ENCODE results near the gene PRSS38.
"Not testable (repeated sequence)": the region's sequence is repeated elsewhere in the genome, so short reads cannot be mapped to it uniquely, and the experiment has no call there.

PRSS38 gene

DNA sequence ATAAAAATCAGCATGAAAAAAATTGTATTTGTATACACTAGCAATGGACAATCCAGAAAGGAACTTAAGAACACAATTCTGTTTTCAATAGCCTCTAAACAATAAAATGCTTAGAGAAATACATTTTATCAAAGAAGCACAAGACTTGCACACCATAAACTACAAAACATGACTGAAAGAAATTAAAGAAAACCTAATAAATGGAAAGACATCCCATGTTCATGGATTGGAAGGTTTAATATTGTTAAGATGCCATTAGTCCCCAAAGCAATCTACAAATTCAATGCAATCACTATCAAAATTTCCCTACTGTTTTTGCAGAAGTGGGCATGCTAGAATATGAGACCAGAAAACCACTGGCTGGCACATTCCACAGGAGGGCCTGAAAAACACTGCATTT is 49.4 kb downstream of the PRSS38 start:
- TF ChIP-seq SPI1 (IDR thresholded peaks at IDR 0.05; ENCODE audit: borderline replicate concordance, low read depth), result no peak
- TF ChIP-seq, protein P1, sequence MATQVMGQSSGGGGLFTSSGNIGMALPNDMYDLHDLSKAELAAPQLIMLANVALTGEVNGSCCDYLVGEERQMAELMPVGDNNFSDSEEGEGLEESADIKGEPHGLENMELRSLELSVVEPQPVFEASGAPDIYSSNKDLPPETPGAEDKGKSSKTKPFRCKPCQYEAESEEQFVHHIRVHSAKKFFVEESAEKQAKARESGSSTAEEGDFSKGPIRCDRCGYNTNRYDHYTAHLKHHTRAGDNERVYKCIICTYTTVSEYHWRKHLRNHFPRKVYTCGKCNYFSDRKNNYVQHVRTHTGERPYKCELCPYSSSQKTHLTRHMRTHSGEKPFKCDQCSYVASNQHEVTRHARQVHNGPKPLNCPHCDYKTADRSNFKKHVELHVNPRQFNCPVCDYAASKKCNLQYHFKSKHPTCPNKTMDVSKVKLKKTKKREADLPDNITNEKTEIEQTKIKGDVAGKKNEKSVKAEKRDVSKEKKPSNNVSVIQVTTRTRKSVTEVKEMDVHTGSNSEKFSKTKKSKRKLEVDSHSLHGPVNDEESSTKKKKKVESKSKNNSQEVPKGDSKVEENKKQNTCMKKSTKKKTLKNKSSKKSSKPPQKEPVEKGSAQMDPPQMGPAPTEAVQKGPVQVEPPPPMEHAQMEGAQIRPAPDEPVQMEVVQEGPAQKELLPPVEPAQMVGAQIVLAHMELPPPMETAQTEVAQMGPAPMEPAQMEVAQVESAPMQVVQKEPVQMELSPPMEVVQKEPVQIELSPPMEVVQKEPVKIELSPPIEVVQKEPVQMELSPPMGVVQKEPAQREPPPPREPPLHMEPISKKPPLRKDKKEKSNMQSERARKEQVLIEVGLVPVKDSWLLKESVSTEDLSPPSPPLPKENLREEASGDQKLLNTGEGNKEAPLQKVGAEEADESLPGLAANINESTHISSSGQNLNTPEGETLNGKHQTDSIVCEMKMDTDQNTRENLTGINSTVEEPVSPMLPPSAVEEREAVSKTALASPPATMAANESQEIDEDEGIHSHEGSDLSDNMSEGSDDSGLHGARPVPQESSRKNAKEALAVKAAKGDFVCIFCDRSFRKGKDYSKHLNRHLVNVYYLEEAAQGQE (IDR thresholded peaks at IDR 0.05; ENCODE audit: insufficient replicate concordance, low read depth), result no peak
- TF ChIP-seq CTCF (IDR thresholded peaks at IDR 0.05; ENCODE audit: insufficient read depth, low read length), result no peak
- TF ChIP-seq GABPA (IDR thresholded peaks at IDR 0.05; ENCODE audit: low read depth), result no peak
- TF ChIP-seq POLR2AphosphoS5 (IDR thresholded peaks at IDR 0.05; ENCODE audit: low read depth), result no peak
- Histone ChIP-seq H3K4me3 (replicated peaks; ENCODE audit: insufficient read depth, low read length) (no peak overlapping the region), H3K27me3 (ENCODE audit: insufficient read depth, poor library complexity, severe bottlenecking) (no peaks in the 10 kb centered on the region), H3K27ac (replicated peaks) (no peak overlapping the region)
- no peak for DNase-seq (ENCODE audit: low read depth in 1 of 2, low spot score in 1 of 2)

DNA sequence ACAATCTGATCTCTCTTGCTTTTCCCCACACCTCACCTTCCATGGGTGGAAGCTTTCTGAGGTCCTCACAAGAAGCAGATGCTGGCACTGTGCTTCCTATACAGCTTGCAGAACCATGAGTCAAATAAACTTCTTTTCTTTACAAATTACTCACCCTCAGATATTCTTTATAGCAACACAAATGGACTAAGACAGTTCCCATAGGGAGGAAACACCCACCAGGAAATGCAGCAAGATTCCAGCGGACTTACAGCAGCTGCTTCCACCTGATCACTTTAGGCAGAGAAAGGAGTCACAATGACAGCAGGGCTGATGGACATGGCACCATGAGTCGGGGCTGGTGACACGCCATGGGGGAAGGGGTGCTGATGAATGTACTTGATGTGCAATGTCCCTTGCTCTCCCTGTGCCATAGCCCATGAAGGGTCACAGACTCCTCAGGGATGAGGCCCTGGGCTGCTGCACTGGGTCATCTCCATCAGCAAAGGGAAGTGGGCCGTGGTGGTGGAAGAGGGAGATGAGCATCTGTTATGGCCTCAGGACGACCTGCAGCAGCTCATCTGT is 53.9 kb downstream of the PRSS38 start:
- no peaks in the 10 kb centered on the region for H3K27me3 ChIP-seq (ENCODE audit: insufficient read depth, poor library complexity, severe bottlenecking)
- no peak overlapping the region for H3K4me3 ChIP-seq (replicated peaks; ENCODE audit: insufficient read depth, low read length)
- no peak for DNase-seq (ENCODE audit: low read depth in 1 of 2, low spot score in 1 of 2)
- no peak overlapping the region for H3K27ac ChIP-seq (replicated peaks)
- no peak for TF ChIP-seq SPI1 (IDR thresholded peaks at IDR 0.05; ENCODE audit: borderline replicate concordance, low read depth)
- TF ChIP-seq, protein P1 (IDR thresholded peaks at IDR 0.05; ENCODE audit: insufficient replicate concordance, low read depth), result no peak

DNA sequence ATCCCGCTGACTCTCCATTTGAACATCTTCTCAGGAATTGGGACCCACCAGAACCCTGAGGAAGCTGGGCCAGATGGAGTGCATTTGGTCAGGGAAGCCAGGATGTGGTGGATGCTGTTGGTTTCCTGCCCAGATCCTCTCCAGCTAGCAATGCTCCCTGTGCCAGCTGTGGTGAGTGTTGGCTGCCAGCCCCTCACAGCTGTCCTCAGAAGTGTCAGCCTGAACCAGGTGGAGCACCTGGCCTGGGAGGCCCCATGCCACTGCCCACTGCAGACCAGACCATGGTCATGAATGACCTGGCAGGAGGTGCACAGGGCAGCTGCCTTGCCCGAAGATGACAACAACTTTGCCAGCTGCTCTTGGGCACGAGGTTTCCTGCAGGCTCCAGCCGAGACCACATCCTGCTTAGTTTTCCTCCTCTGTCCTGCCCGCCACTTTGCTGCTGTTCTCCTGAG is 54.4 kb downstream of the PRSS38 start:
- Histone ChIP-seq H3K27ac (replicated peaks) (no peak overlapping the region), H3K4me3 (replicated peaks; ENCODE audit: insufficient read depth, low read length) (no peak overlapping the region), H3K27me3 (ENCODE audit: insufficient read depth, poor library complexity, severe bottlenecking) (no peaks in the 10 kb centered on the region)
- DNase-seq (ENCODE audit: low read depth in 1 of 2, low spot score in 1 of 2), result no peak
- TF ChIP-seq GABPA (IDR thresholded peaks at IDR 0.05; ENCODE audit: low read depth) (no peak), POLR2AphosphoS5 (IDR thresholded peaks at IDR 0.05; ENCODE audit: low read depth) (0 out of 2 replicates have a peak, but pooled peaks have one; percentile 28)

- no peak overlapping the region for H3K4me3 ChIP-seq (replicated peaks; ENCODE audit: insufficient read depth, low read length)
- TF ChIP-seq SPI1 (IDR thresholded peaks at IDR 0.05; ENCODE audit: borderline replicate concordance, low read depth) (no peak), POLR2AphosphoS5 (IDR thresholded peaks at IDR 0.05; ENCODE audit: low read depth) (no peak), CTCF (IDR thresholded peaks at IDR 0.05; ENCODE audit: insufficient read depth, low read length) (no peak), GABPA (IDR thresholded peaks at IDR 0.05; ENCODE audit: low read depth) (no peak)
- TF ChIP-seq, protein P1 (IDR thresholded peaks at IDR 0.05; ENCODE audit: insufficient replicate concordance, low read depth), result no peak
- no peak for DNase-seq (ENCODE audit: low read depth in 1 of 2, low spot score in 1 of 2)
- no peak overlapping the region for H3K27ac ChIP-seq (replicated peaks)
- H3K27me3 ChIP-seq (ENCODE audit: insufficient read depth, poor library complexity, severe bottlenecking), result no peaks in the 10 kb centered on the region
These were observed 54.9 kb downstream of the PRSS38 start for GRCh38 chr1:227870366-227870765.

- H3K27me3 ChIP-seq (ENCODE audit: insufficient read depth, poor library complexity, severe bottlenecking); H3K27ac ChIP-seq (replicated peaks); DNase-seq (ENCODE audit: low read depth in 1 of 2, low spot score in 1 of 2); H3K4me3 ChIP-seq (replicated peaks; ENCODE audit: insufficient read depth, low read length): not testable (repeated sequence)
These were observed 56.4 kb downstream of the PRSS38 start for GRCh38 chr1:227871892-227872291.

GRCh38 chr1:227877810-227878209 is 62.3 kb downstream of the PRSS38 start:
- not testable (repeated sequence) for H3K27me3 ChIP-seq (ENCODE audit: insufficient read depth, poor library complexity, severe bottlenecking); H3K4me3 ChIP-seq (replicated peaks; ENCODE audit: insufficient read depth, low read length); DNase-seq (ENCODE audit: low read depth in 1 of 2, low spot score in 1 of 2); H3K27ac ChIP-seq (replicated peaks)
